ENCODE data around the gene METAP2.

DNA sequence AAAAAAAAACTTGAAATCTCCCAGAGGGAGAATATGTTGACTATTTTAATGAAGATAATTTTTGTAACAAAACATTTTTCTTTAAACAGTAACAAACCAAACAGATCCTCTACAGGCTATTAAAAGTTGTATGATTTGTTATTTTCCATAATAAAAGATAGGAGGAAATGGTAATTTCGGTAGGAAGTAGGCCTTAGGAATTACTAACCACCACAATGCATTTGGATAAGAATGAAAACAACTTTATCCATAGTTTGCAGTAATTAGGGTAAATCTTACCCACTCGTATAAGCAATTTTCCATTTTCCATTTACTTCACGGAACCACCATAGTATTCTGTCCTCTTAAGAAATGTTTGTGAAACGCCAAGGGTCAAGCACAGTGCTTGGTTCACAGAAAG is 71.4 kb downstream of the METAP2 start:
- TF ChIP-seq EP300 (IDR thresholded peaks at IDR 0.05; ENCODE audit: borderline replicate concordance in 1 of 2, low read depth in 1 of 2, low read length in 1 of 2) (no peak), MAX (IDR thresholded peaks at IDR 0.05; ENCODE audit: low read depth) (no peak)
- TF ChIP-seq, protein P1, sequence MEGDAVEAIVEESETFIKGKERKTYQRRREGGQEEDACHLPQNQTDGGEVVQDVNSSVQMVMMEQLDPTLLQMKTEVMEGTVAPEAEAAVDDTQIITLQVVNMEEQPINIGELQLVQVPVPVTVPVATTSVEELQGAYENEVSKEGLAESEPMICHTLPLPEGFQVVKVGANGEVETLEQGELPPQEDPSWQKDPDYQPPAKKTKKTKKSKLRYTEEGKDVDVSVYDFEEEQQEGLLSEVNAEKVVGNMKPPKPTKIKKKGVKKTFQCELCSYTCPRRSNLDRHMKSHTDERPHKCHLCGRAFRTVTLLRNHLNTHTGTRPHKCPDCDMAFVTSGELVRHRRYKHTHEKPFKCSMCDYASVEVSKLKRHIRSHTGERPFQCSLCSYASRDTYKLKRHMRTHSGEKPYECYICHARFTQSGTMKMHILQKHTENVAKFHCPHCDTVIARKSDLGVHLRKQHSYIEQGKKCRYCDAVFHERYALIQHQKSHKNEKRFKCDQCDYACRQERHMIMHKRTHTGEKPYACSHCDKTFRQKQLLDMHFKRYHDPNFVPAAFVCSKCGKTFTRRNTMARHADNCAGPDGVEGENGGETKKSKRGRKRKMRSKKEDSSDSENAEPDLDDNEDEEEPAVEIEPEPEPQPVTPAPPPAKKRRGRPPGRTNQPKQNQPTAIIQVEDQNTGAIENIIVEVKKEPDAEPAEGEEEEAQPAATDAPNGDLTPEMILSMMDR (IDR thresholded peaks at IDR 0.05): no peak

Data from SK-N-SH (cell line).